A673 (cell line): ENCODE measurements around the gene AKT3.

Experiments used
- EZH2 ChIP-seq: fragments of 200-600 bp; sonication (generic); IDR thresholded peaks from 2 replicates; pipeline ENCODE4 v1.6.1; 2017; ENCODE audit warnings: borderline replicate concordance, low read depth, mild to moderate bottlenecking, mixed read lengths, antibody characterized with exemption, low read length; ENCODE audit not compliant: poor library complexity, severe bottlenecking
- TF ChIP-seq, protein P1 (sequence below): fragments of 300-800, 200-600 bp; sonication (generic); conservative IDR thresholded peaks from 2 replicates; pipeline ENCODE4 v1.5.1; 2017; ENCODE audit warnings: low read depth, mild to moderate bottlenecking, antibody characterized with exemption, low read length, moderate library complexity, mixed read lengths

GRCh38 chr1:243784506-243784905 lies 65.5 kb downstream of the AKT3 start:
- TF ChIP-seq, protein P1, sequence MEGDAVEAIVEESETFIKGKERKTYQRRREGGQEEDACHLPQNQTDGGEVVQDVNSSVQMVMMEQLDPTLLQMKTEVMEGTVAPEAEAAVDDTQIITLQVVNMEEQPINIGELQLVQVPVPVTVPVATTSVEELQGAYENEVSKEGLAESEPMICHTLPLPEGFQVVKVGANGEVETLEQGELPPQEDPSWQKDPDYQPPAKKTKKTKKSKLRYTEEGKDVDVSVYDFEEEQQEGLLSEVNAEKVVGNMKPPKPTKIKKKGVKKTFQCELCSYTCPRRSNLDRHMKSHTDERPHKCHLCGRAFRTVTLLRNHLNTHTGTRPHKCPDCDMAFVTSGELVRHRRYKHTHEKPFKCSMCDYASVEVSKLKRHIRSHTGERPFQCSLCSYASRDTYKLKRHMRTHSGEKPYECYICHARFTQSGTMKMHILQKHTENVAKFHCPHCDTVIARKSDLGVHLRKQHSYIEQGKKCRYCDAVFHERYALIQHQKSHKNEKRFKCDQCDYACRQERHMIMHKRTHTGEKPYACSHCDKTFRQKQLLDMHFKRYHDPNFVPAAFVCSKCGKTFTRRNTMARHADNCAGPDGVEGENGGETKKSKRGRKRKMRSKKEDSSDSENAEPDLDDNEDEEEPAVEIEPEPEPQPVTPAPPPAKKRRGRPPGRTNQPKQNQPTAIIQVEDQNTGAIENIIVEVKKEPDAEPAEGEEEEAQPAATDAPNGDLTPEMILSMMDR, result no peak
- no peak for TF ChIP-seq EZH2
